ENCODE results near the gene MTNR1B.

The MTNR1B gene

GRCh38 chr11:92972248-92972647 is 2.8 kb downstream of the MTNR1B start:
- Histone ChIP-seq H3K4me3 (replicated peaks; ENCODE audit: insufficient read depth, low read length) (no peak overlapping the region), H3K27ac (replicated peaks) (no peak overlapping the region), H3K27me3 (ENCODE audit: insufficient read depth, poor library complexity, severe bottlenecking) (peaks cover 4% of the 10 kb centered on the region)
- DNase-seq (ENCODE audit: low read depth in 1 of 2, low spot score in 1 of 2), result no peak
- no peak for TF ChIP-seq SPI1 (IDR thresholded peaks at IDR 0.05; ENCODE audit: borderline replicate concordance, low read depth)
- TF ChIP-seq POLR2AphosphoS5 (IDR thresholded peaks at IDR 0.05; ENCODE audit: low read depth), result no peak
- no peak for TF ChIP-seq REST (IDR thresholded peaks at IDR 0.05; ENCODE audit: insufficient replicate concordance, low read depth)
- no peak for TF ChIP-seq CTCF (IDR thresholded peaks at IDR 0.05; ENCODE audit: insufficient read depth, low read length)
- no peak for TF ChIP-seq GABPA (IDR thresholded peaks at IDR 0.05; ENCODE audit: low read depth)

GRCh38 chr11:92975285-92975684 is 5.8 kb downstream of the MTNR1B start:
- H3K4me3 ChIP-seq (replicated peaks; ENCODE audit: insufficient read depth, low read length), result no peak overlapping the region
- H3K27ac ChIP-seq (replicated peaks), result no peak overlapping the region
- no peak for DNase-seq (ENCODE audit: low read depth in 1 of 2, low spot score in 1 of 2)
- H3K27me3 ChIP-seq (ENCODE audit: insufficient read depth, poor library complexity, severe bottlenecking), result peaks cover 4% of the 10 kb centered on the region
- TF ChIP-seq REST (IDR thresholded peaks at IDR 0.05; ENCODE audit: insufficient replicate concordance, low read depth), result no peak
- TF ChIP-seq SPI1 (IDR thresholded peaks at IDR 0.05; ENCODE audit: borderline replicate concordance, low read depth), result no peak

GRCh38 chr11:92976681-92977080 is 7.2 kb downstream of the MTNR1B start:
- no peak for DNase-seq (ENCODE audit: low read depth in 1 of 2, low spot score in 1 of 2)
- H3K4me3 ChIP-seq (replicated peaks; ENCODE audit: insufficient read depth, low read length), result no peak overlapping the region
- H3K27me3 ChIP-seq (ENCODE audit: insufficient read depth, poor library complexity, severe bottlenecking), result peaks cover 4% of the 10 kb centered on the region
- no peak overlapping the region for H3K27ac ChIP-seq (replicated peaks)
- TF ChIP-seq SPI1 (IDR thresholded peaks at IDR 0.05; ENCODE audit: borderline replicate concordance, low read depth) (no peak), POLR2AphosphoS5 (IDR thresholded peaks at IDR 0.05; ENCODE audit: low read depth) (no peak), REST (IDR thresholded peaks at IDR 0.05; ENCODE audit: insufficient replicate concordance, low read depth) (no peak), CTCF (IDR thresholded peaks at IDR 0.05; ENCODE audit: insufficient read depth, low read length) (no peak), GABPA (IDR thresholded peaks at IDR 0.05; ENCODE audit: low read depth) (no peak)

- H3K27ac ChIP-seq (replicated peaks), result no peak overlapping the region
- no peak for DNase-seq (ENCODE audit: low read depth in 1 of 2, low spot score in 1 of 2)
- TF ChIP-seq POLR2AphosphoS5 (IDR thresholded peaks at IDR 0.05; ENCODE audit: low read depth) (no peak), REST (IDR thresholded peaks at IDR 0.05; ENCODE audit: insufficient replicate concordance, low read depth) (no peak), GABPA (IDR thresholded peaks at IDR 0.05; ENCODE audit: low read depth) (no peak), CTCF (IDR thresholded peaks at IDR 0.05; ENCODE audit: insufficient read depth, low read length) (no peak), SPI1 (IDR thresholded peaks at IDR 0.05; ENCODE audit: borderline replicate concordance, low read depth) (no peak)
- peaks cover 4% of the 10 kb centered on the region for H3K27me3 ChIP-seq (ENCODE audit: insufficient read depth, poor library complexity, severe bottlenecking)
- no peak overlapping the region for H3K4me3 ChIP-seq (replicated peaks; ENCODE audit: insufficient read depth, low read length)
These were observed 8.0 kb downstream of the MTNR1B start for GRCh38 chr11:92977401-92977800.
